Measurements from ENCODE around the gene SPACA4.

- TF ChIP-seq POLR2A (IDR thresholded peaks at IDR 0.05) = no peak
- TF ChIP-seq, protein P1, sequence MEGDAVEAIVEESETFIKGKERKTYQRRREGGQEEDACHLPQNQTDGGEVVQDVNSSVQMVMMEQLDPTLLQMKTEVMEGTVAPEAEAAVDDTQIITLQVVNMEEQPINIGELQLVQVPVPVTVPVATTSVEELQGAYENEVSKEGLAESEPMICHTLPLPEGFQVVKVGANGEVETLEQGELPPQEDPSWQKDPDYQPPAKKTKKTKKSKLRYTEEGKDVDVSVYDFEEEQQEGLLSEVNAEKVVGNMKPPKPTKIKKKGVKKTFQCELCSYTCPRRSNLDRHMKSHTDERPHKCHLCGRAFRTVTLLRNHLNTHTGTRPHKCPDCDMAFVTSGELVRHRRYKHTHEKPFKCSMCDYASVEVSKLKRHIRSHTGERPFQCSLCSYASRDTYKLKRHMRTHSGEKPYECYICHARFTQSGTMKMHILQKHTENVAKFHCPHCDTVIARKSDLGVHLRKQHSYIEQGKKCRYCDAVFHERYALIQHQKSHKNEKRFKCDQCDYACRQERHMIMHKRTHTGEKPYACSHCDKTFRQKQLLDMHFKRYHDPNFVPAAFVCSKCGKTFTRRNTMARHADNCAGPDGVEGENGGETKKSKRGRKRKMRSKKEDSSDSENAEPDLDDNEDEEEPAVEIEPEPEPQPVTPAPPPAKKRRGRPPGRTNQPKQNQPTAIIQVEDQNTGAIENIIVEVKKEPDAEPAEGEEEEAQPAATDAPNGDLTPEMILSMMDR (IDR thresholded peaks at IDR 0.05) = no peak
Measured at GRCh38 chr19:48633148-48634035, 26.9 kb downstream of the SPACA4 start.

Measured in body of pancreas (tissue), 4 donors.